H9 (cell line): Measurements from ENCODE around the gene MKX. TPM values are rescaled to one million over a fixed set of nuclear protein-coding genes. Genes with fewer than 3 reads are reported as not detected.

Experiments
- DNase-seq: peaks from one replicate; pipeline ENCODE4 v3.0.0-alpha.2; 2017
- H2AFZ ChIP-seq: one replicate; pipeline ENCODE4 v1.6.1; 2013; ENCODE audit warnings: mild to moderate bottlenecking, low read length, control low read depth, moderate library complexity
- H2AK5ac ChIP-seq: 2 replicates; pipeline ENCODE4 v1.6.1; 2013; ENCODE audit warnings: low read length, control low read depth, mixed read lengths; ENCODE audit not compliant: insufficient read length
- H2BK120ac ChIP-seq: one replicate; pipeline ENCODE4 v1.6.1; 2013; ENCODE audit warnings: low read depth, mild to moderate bottlenecking, low read length, control low read depth, inconsistent platforms; ENCODE audit not compliant: poor library complexity, severe bottlenecking
- H2BK12ac ChIP-seq: 2 replicates; pipeline ENCODE4 v1.6.1; 2013; ENCODE audit warnings: low read length, control low read depth, mixed read lengths, low read depth; ENCODE audit not compliant: insufficient read length
- H2BK15ac ChIP-seq: 2 replicates; pipeline ENCODE4 v1.6.1; 2013; ENCODE audit warnings: low read depth, low read length, control low read depth
- H2BK20ac ChIP-seq: one replicate; pipeline ENCODE4 v1.6.1; 2013; ENCODE audit warnings: low read depth, mild to moderate bottlenecking, low read length, control low read depth, inconsistent platforms; ENCODE audit not compliant: poor library complexity, severe bottlenecking
- H2BK5ac ChIP-seq: 2 replicates; pipeline ENCODE4 v1.6.1; 2013; ENCODE audit warnings: low read length, control low read depth, mixed read lengths; ENCODE audit not compliant: insufficient read length
- H3K14ac ChIP-seq: 2 replicates; pipeline ENCODE4 v1.6.1; 2013; ENCODE audit warnings: low read length, control low read depth; ENCODE audit not compliant: insufficient read depth
- H3K18ac ChIP-seq: 2 replicates; pipeline ENCODE4 v1.6.1; 2013; ENCODE audit warnings: low read depth, mild to moderate bottlenecking, mixed read lengths, low read length, control low read depth; ENCODE audit not compliant: insufficient read length
- H3K23ac ChIP-seq: 2 replicates; pipeline ENCODE4 v1.6.1; 2013; ENCODE audit warnings: low read length, control low read depth, mixed read lengths, low read depth; ENCODE audit not compliant: insufficient read length
- H3K23me2 ChIP-seq: 2 replicates; pipeline ENCODE4 v1.6.1; 2013; ENCODE audit warnings: low read depth, mild to moderate bottlenecking, mixed read lengths, low read length, control low read depth; ENCODE audit not compliant: insufficient read length, poor library complexity, severe bottlenecking
- H3K27ac ChIP-seq: 2 replicates; pipeline ENCODE4 v1.5.1; 2013; ENCODE audit warnings: low read length, control low read depth, mixed read lengths, low read depth; ENCODE audit not compliant: insufficient read length
- H3K27me3 ChIP-seq: 2 replicates; pipeline ENCODE4 v1.6.1; 2013; ENCODE audit warnings: low read length, control low read depth, inconsistent platforms; ENCODE audit not compliant: insufficient read depth
- H3K4ac ChIP-seq: 2 replicates; pipeline ENCODE4 v1.6.1; 2013; ENCODE audit warnings: low read depth, mild to moderate bottlenecking, control low read depth, inconsistent platforms, low read length, moderate library complexity
- H3K4me1 ChIP-seq: 2 replicates; pipeline ENCODE4 v1.6.1; 2013; ENCODE audit warnings: low read length, control low read depth, inconsistent platforms; ENCODE audit not compliant: insufficient read depth
- H3K4me2 ChIP-seq: 2 replicates; pipeline ENCODE4 v1.6.1; 2013; ENCODE audit warnings: low read length, control low read depth, mixed read lengths; ENCODE audit not compliant: insufficient read length, insufficient read depth
- H3K56ac ChIP-seq: 2 replicates; pipeline ENCODE4 v1.6.1; 2013; ENCODE audit warnings: low read depth, mild to moderate bottlenecking, mixed read lengths, low read length, control low read depth; ENCODE audit not compliant: insufficient read length
- H3K79me1 ChIP-seq: 2 replicates; pipeline ENCODE4 v1.6.1; 2013; ENCODE audit warnings: low read depth, mild to moderate bottlenecking, moderate library complexity, low read length, control low read depth, inconsistent platforms; ENCODE audit not compliant: insufficient read depth, poor library complexity, severe bottlenecking
- H3K79me2 ChIP-seq: 2 replicates; pipeline ENCODE4 v1.6.1; 2013; ENCODE audit warnings: low read length, control low read depth, inconsistent platforms; ENCODE audit not compliant: insufficient read depth
- H3K9ac ChIP-seq: 2 replicates; pipeline ENCODE4 v1.6.1; 2013; ENCODE audit warnings: low read length, control low read depth, mixed read lengths; ENCODE audit not compliant: insufficient read length; ENCODE audit errors: extremely low read depth
- H3K9me3 ChIP-seq: one replicate; pipeline ENCODE4 v1.6.1; 2013; ENCODE audit warnings: low read depth, low read length, inconsistent platforms; ENCODE audit not compliant: control insufficient read depth
- H3T11ph ChIP-seq: one replicate; pipeline ENCODE4 v1.6.1; 2013; ENCODE audit warnings: mild to moderate bottlenecking, low read length, control low read depth, inconsistent platforms
- H4K20me1 ChIP-seq: one replicate; pipeline ENCODE4 v1.6.1; 2013; ENCODE audit not compliant: control insufficient read depth, insufficient read length, insufficient read depth
- H4K5ac ChIP-seq: 2 replicates; pipeline ENCODE4 v1.6.1; 2013; ENCODE audit warnings: low read depth, mild to moderate bottlenecking, mixed read lengths, low read length, control low read depth; ENCODE audit not compliant: insufficient read length
- H4K8ac ChIP-seq: replicated peaks from 2 replicates; pipeline ENCODE4 v1.6.1; 2013; ENCODE audit warnings: low read length, control low read depth, mixed read lengths, low read depth; ENCODE audit not compliant: insufficient read length
- H4K91ac ChIP-seq: 2 replicates; pipeline ENCODE4 v1.6.1; 2013; ENCODE audit warnings: low read depth, mild to moderate bottlenecking, moderate library complexity, mixed read lengths, low read length, control low read depth; ENCODE audit not compliant: insufficient read length
- H3K27ac Mint-ChIP-seq, 3 experiments: 2 replicates in 2 of 3; 3 replicates in 1 of 3; pipeline ENCODE4 v1.8.0; 2020 to 2021; ENCODE audit warnings: mixed read lengths in 3 of 3, mild to moderate bottlenecking in 1 of 3, moderate library complexity in 1 of 3
- H3K27me3 Mint-ChIP-seq: 2 replicates; pipeline ENCODE4 v1.8.0; 2021; ENCODE audit warnings: low read depth, mild to moderate bottlenecking, moderate library complexity, mixed read lengths
- H3K36me3 Mint-ChIP-seq, 3 experiments: 2 replicates in 2 of 3; 3 replicates in 1 of 3; pipeline ENCODE4 v1.8.0; 2020 to 2021; ENCODE audit warnings: low read depth in 3 of 3, mixed read lengths in 3 of 3; ENCODE audit not compliant: insufficient read depth in 1 of 3
- H3K4me1 Mint-ChIP-seq, 2 experiments: 2 replicates each; pipeline ENCODE4 v1.8.0; 2020; ENCODE audit warnings: mixed read lengths in 2 of 2
- H3K4me3 Mint-ChIP-seq, 2 experiments: 2 replicates in 1 of 2; 3 replicates in 1 of 2; pipeline ENCODE4 v1.8.0; 2020 to 2021; ENCODE audit warnings: mild to moderate bottlenecking in 2 of 2, mixed read lengths in 2 of 2, moderate library complexity in 1 of 2
- H3K9me3 Mint-ChIP-seq, 2 experiments: 2 replicates in 1 of 2; 3 replicates in 1 of 2; pipeline ENCODE4 v1.8.0; 2020; ENCODE audit warnings: mild to moderate bottlenecking in 2 of 2, mixed read lengths in 2 of 2, moderate library complexity in 1 of 2
- WGBS: extraction: QIAGEN DNeasy Blood & Tissue Kit; methylation state at CpG from one replicate; pipeline ENCODE4 v1.1.7; 2013; ENCODE audit warnings: missing lambda C conversion rate, low lambda C conversion rate, mixed read lengths; ENCODE audit not compliant: insufficient read length; ENCODE audit errors: extremely low coverage; 5-methylcytosine and 5-hydroxymethylcytosine counted together
- total RNA-seq: library from RNA; stranded (reverse); gene quantifications from 2 replicates; pipeline ENCODE4 v1.2.1, GENCODE V29; 2021
- TF ChIP-seq, protein P1 (sequence below): fragments of 200-600 bp; sonication (generic); conservative IDR thresholded peaks from 3 replicates; pipeline ENCODE4 v1.8.0; 2021; ENCODE audit warnings: antibody characterized with exemption, mild to moderate bottlenecking

MKX gene
- total RNA-seq, 1 experiment from 2014 or later, result 0.46 TPM

DNA sequence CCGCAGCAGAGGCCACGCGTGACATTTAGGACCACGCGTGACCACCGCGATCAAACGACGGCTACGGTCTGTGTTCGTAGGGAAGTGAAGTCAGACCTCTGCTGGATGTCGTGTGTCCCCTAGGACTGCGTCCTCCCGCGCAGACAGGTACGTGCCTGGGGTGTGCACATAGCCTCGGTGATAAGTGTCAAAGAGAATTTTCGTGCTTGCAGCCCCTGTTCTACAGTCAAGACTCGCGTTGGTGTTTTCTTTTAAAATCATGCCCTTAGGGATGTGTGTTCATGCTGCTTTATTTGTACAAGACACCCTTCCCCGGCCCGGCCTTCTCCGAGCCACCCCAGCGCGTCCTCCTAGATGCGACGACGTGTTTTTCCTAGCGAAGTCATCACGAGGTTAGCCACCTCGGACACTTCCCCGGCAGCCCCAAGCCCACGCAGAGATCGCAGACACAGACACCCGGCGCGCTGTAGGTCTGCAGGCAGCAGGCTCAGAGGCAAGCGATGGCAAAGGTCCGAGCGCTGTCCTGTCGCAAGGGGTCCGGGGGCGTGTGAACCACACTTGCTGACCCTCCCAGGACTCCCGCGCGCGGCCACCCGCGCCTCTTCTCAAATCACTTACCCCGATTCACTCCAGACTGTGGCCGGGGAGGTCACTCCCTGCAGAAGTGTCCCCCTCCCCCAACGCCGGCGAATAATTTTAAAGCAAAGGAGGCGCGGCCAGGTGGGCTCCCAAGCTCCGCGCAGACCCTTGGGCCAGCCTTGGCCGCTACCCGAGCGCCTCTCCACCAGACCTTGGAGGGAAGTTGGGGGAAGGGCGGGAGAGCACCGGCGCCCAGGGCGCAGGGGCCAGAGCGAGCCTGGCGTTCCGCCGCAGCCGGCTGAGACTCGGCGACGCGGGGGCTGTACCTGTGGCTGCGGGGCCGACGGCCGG lies 552 bp downstream of the MKX start:
- Histone ChIP-seq H3K18ac (no peak overlapping the region), H3K27ac (no peak overlapping the region), H3K14ac (peak overlapping the region; percentile 75; the same call in 1 of the 2 replicates), H2BK15ac (no peak overlapping the region; the same call in 1 of the 2 replicates), H4K91ac (no peak overlapping the region), H3K56ac (no peak overlapping the region), H3K27me3 (peaks cover 63% of the 10 kb centered on the region), H2BK120ac (no peak overlapping the region), H3K79me2 (no peaks in the 10 kb centered on the region), H2BK5ac (no peak overlapping the region), H3K23ac (no peak overlapping the region), H4K20me1 (no peaks in the 10 kb centered on the region), H4K8ac (no peak overlapping the region), H3T11ph (no peak overlapping the region), H2BK20ac (no peak overlapping the region), H3K9ac (no peak overlapping the region), H3K4me1 (no peaks in the 10 kb centered on the region), H2AK5ac (no peak overlapping the region), H3K79me1 (no peaks in the 10 kb centered on the region), H3K4me2 (peak overlapping the region; percentile 92), H3K23me2 (peaks cover 57% of the 10 kb centered on the region), H4K5ac (no peak overlapping the region), H3K9me3 (no peaks in the 10 kb centered on the region), H2BK12ac (no peak overlapping the region), H3K4ac (no peak overlapping the region), H2AFZ (no peak overlapping the region)
- WGBS, result no CpG with 5 or more reads among the region's 78 CpGs
- Mint-ChIP-seq H3K27ac (no peak overlapping the region), H3K4me3 (peak overlapping the region; percentile 67 to 92), H3K9me3 (peaks cover 0 to 7% of the 10 kb centered on the region in 2 experiments; a peak in 4 of 5 replicates), H3K36me3 (peaks cover 0 to 2% (median 0%) of the 10 kb centered on the region in 3 experiments; a peak in 1 of 7 replicates), H3K27me3 (peaks cover 96% of the 10 kb centered on the region), H3K4me1 (peaks cover 25 to 37% of the 10 kb centered on the region in 2 experiments)
- peak; percentile 71 for DNase-seq
- TF ChIP-seq, protein P1, sequence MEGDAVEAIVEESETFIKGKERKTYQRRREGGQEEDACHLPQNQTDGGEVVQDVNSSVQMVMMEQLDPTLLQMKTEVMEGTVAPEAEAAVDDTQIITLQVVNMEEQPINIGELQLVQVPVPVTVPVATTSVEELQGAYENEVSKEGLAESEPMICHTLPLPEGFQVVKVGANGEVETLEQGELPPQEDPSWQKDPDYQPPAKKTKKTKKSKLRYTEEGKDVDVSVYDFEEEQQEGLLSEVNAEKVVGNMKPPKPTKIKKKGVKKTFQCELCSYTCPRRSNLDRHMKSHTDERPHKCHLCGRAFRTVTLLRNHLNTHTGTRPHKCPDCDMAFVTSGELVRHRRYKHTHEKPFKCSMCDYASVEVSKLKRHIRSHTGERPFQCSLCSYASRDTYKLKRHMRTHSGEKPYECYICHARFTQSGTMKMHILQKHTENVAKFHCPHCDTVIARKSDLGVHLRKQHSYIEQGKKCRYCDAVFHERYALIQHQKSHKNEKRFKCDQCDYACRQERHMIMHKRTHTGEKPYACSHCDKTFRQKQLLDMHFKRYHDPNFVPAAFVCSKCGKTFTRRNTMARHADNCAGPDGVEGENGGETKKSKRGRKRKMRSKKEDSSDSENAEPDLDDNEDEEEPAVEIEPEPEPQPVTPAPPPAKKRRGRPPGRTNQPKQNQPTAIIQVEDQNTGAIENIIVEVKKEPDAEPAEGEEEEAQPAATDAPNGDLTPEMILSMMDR, result no peak
